Central memory CD8-positive, alpha-beta T cell (primary cell): Measurements from ENCODE around the gene QRFPR.
"Not testable (repeated sequence)": the region's sequence is repeated elsewhere in the genome, so short reads cannot be mapped to it uniquely, and the experiment has no call there.

Source experiments
- ATAC-seq: fragments of 150-1000 bp; cut with Tn5 transposase; replicated peaks from 2 replicates; pipeline ENCODE4 v1.10.0; 2022; ENCODE audit warnings: mild to moderate bottlenecking, moderate FRiP score, moderate number of reproducible peaks; ENCODE audit not compliant: poor library complexity, severe bottlenecking; ENCODE audit errors: extremely low read depth
- DNase-seq, 2 donors: peaks; one replicate each; pipeline ENCODE4 v3.0.0; 2021; ENCODE audit warnings: low spot score in 2 of 2
- H3K27ac Mint-ChIP-seq: one replicate; pipeline ENCODE4 v1.8.0; 2022; ENCODE audit warnings: low read depth, mild to moderate bottlenecking, moderate library complexity, mixed read lengths
- H3K27me3 Mint-ChIP-seq: one replicate; pipeline ENCODE4 v1.8.0; 2022; ENCODE audit warnings: mixed read lengths
- H3K36me3 Mint-ChIP-seq: one replicate; pipeline ENCODE4 v1.8.0; 2022; ENCODE audit warnings: mild to moderate bottlenecking, moderate library complexity, mixed read lengths; ENCODE audit not compliant: insufficient read depth
- H3K4me1 Mint-ChIP-seq: one replicate; pipeline ENCODE4 v1.8.0; 2022; ENCODE audit warnings: mixed read lengths
- H3K4me3 Mint-ChIP-seq: one replicate; pipeline ENCODE4 v1.8.0; 2022; ENCODE audit warnings: mild to moderate bottlenecking, moderate library complexity, mixed read lengths
- H3K9me3 Mint-ChIP-seq: one replicate; pipeline ENCODE4 v1.8.0; 2022; ENCODE audit warnings: mixed read lengths

Gene QRFPR

GRCh38 chr4:121330180-121330665 lies 50.6 kb downstream of the QRFPR start:
- Mint-ChIP-seq H3K27ac (no peak overlapping the region), H3K4me3 (no peak overlapping the region), H3K9me3 (no peaks in the 10 kb centered on the region), H3K36me3 (no peaks in the 10 kb centered on the region), H3K27me3 (peaks cover 65% of the 10 kb centered on the region), H3K4me1 (no peaks in the 10 kb centered on the region)
- no peak for DNase-seq
- no peak for ATAC-seq

- DNase-seq (no peak), ATAC-seq (no peak)
- Mint-ChIP-seq H3K27me3 (peaks cover 79% of the 10 kb centered on the region), H3K9me3 (no peaks in the 10 kb centered on the region), H3K36me3 (no peaks in the 10 kb centered on the region), H3K27ac (no peak overlapping the region), H3K4me1 (no peaks in the 10 kb centered on the region), H3K4me3 (no peak overlapping the region)
Observed at GRCh38 chr4:121326597-121326996, 54.2 kb downstream of the QRFPR start.

DNA sequence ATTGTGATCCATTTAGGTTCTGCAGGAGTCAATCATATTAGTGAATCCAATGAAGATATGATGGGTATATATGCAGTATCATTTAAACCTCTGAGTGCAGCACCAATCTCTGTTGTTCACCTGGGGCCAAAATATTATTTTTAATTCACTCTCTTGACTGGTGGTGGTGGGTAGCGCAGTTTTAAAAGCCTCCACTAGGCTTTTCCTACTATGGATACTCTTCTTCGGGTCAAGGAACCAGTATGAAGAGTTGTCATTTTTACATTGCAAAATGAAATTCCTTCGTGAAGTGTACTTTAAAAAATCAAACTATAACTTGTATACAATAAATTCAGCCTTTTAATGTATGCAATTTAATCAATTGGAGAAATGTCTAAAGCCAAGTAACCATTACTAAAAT lies 56.5 kb downstream of the QRFPR start:
- ATAC-seq (no peak), DNase-seq (no peak)
- Mint-ChIP-seq H3K4me3 (no peak overlapping the region), H3K27me3 (peaks cover 74% of the 10 kb centered on the region), H3K9me3 (no peaks in the 10 kb centered on the region), H3K4me1 (no peaks in the 10 kb centered on the region), H3K27ac (no peak overlapping the region), H3K36me3 (no peaks in the 10 kb centered on the region)

GRCh38 chr4:121321466-121321865 lies 59.4 kb downstream of the QRFPR start:
- Mint-ChIP-seq H3K36me3 (no peaks in the 10 kb centered on the region), H3K9me3 (no peaks in the 10 kb centered on the region), H3K27me3 (peaks cover 67% of the 10 kb centered on the region), H3K27ac (no peak overlapping the region), H3K4me3 (no peak overlapping the region), H3K4me1 (no peaks in the 10 kb centered on the region)
- ATAC-seq, result no peak
- no peak for DNase-seq

GRCh38 chr4:121316091-121316490 lies 64.7 kb downstream of the QRFPR start:
- Mint-ChIP-seq H3K9me3 (no peaks in the 10 kb centered on the region), H3K27me3 (peaks cover 30% of the 10 kb centered on the region), H3K36me3 (no peaks in the 10 kb centered on the region), H3K4me3 (no peak overlapping the region), H3K4me1 (no peaks in the 10 kb centered on the region), H3K27ac (no peak overlapping the region)
- ATAC-seq, result no peak
- no peak for DNase-seq

DNA sequence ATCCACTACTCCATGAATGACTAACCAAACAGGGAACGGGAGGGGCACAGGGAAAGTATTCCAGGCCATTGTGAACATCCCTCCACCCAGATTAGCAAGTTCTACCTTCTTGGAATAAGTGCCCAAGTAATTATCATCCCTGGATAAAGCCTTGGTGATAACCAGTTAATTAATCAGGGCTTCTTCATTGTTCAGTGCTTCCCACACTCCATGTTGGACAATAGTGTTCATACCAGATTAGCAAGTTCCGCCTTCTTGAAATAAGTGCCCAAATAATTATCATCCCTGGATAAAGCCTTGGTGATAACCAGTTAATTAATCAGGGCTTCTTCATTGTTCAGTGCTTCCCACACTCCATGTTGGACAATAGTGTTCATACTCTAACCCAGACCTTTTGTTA lies 67.4 kb downstream of the QRFPR start:
- not testable (repeated sequence) for ATAC-seq, H3K36me3 Mint-ChIP-seq, H3K27ac Mint-ChIP-seq, H3K9me3 Mint-ChIP-seq, H3K4me3 Mint-ChIP-seq, DNase-seq, H3K4me1 Mint-ChIP-seq
- H3K27me3 Mint-ChIP-seq, result peaks cover 27% of the 10 kb centered on the region

- Mint-ChIP-seq H3K4me1 (peaks cover 15% of the 10 kb centered on the region), H3K27me3 (no peaks in the 10 kb centered on the region)
- DNase-seq, result no peak
Observed at GRCh38 chr4:121308828-121309227, 72.0 kb downstream of the QRFPR start.

GRCh38 chr4:121308328-121308663 lies 72.5 kb downstream of the QRFPR start:
- Mint-ChIP-seq H3K4me3 (no peak overlapping the region), H3K27me3 (no peaks in the 10 kb centered on the region), H3K9me3 (no peaks in the 10 kb centered on the region), H3K36me3 (peaks cover 2% of the 10 kb centered on the region), H3K4me1 (peaks cover 15% of the 10 kb centered on the region), H3K27ac (no peak overlapping the region)
- ATAC-seq (no peak), DNase-seq (no peak)

More at GRCh38 chr4:121308828-121309227, 72.0 kb downstream of the QRFPR start:
- H3K4me3 Mint-ChIP-seq, result no peak overlapping the region
- ATAC-seq, result no peak
- peaks cover 2% of the 10 kb centered on the region for H3K36me3 Mint-ChIP-seq
- no peaks in the 10 kb centered on the region for H3K9me3 Mint-ChIP-seq
- no peak overlapping the region for H3K27ac Mint-ChIP-seq

GRCh38 chr4:121307445-121308327 lies 73.1 kb downstream of the QRFPR start:
- peak in 1 of 2 donors; percentile 24 for DNase-seq
- Mint-ChIP-seq H3K36me3 (peaks cover 2% of the 10 kb centered on the region), H3K27ac (peak overlapping the region; percentile 44), H3K9me3 (no peaks in the 10 kb centered on the region), H3K4me3 (no peak overlapping the region), H3K27me3 (no peaks in the 10 kb centered on the region), H3K4me1 (peaks cover 15% of the 10 kb centered on the region)
- peak; percentile 36 for ATAC-seq

GRCh38 chr4:121306931-121307330 lies 73.9 kb downstream of the QRFPR start:
- H3K27ac Mint-ChIP-seq, result no peak overlapping the region
- H3K36me3 Mint-ChIP-seq, result peaks cover 2% of the 10 kb centered on the region
- no peaks in the 10 kb centered on the region for H3K27me3 Mint-ChIP-seq
- ATAC-seq (peak; percentile 54), DNase-seq (no peak)
- H3K9me3 Mint-ChIP-seq, result no peaks in the 10 kb centered on the region
- H3K4me3 Mint-ChIP-seq, result no peak overlapping the region
- H3K4me1 Mint-ChIP-seq, result peaks cover 15% of the 10 kb centered on the region

GRCh38 chr4:121304893-121305292 lies 75.9 kb downstream of the QRFPR start:
- ATAC-seq (no peak), DNase-seq (no peak)
- Mint-ChIP-seq H3K4me3 (no peak overlapping the region), H3K36me3 (peaks cover 2% of the 10 kb centered on the region), H3K27ac (no peak overlapping the region), H3K27me3 (no peaks in the 10 kb centered on the region), H3K4me1 (peaks cover 15% of the 10 kb centered on the region), H3K9me3 (no peaks in the 10 kb centered on the region)

DNA sequence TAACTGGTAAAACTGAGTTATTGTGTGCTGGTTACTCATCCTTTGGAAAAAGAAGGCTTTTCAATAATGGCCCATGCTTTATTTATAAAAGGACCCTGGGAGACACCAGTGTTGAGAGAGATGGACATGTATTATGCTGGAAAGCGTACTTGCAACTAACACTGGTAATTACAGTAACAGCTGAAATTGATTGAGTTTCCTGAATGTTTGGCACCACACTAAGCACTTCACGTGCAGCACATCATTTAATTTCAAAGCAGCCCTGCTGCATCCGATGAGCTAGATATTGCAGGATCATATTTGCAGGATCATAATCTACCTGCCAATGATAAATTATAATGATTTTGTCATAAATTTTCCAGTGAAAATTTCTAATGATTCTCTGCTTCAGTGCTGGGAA lies 81.5 kb downstream of the QRFPR start:
- DNase-seq, result no peak
- Mint-ChIP-seq H3K4me3 (no peak overlapping the region), H3K4me1 (no peaks in the 10 kb centered on the region), H3K9me3 (no peaks in the 10 kb centered on the region), H3K27me3 (no peaks in the 10 kb centered on the region), H3K36me3 (no peaks in the 10 kb centered on the region), H3K27ac (no peak overlapping the region)
- ATAC-seq, result no peak

- DNase-seq (no peak), ATAC-seq (no peak)
- H3K36me3 Mint-ChIP-seq, result no peaks in the 10 kb centered on the region
- H3K4me3 Mint-ChIP-seq, result no peak overlapping the region
- peaks cover 14% of the 10 kb centered on the region for H3K27me3 Mint-ChIP-seq
- peaks cover 12% of the 10 kb centered on the region for H3K9me3 Mint-ChIP-seq
- no peak overlapping the region for H3K27ac Mint-ChIP-seq
- H3K4me1 Mint-ChIP-seq, result no peaks in the 10 kb centered on the region
Observed at GRCh38 chr4:121283319-121283718, 97.5 kb downstream of the QRFPR start.
